Medulla oblongata (tissue), 1 donor: ENCODE measurements around the gene STOML2.
"Not testable (repeated sequence)": the region's sequence is repeated elsewhere in the genome, so short reads cannot be mapped to it uniquely, and the experiment has no call there.

Experiments
- DNase-seq: peaks from one replicate; pipeline ENCODE4 v3.0.0-alpha.2; 2015; ENCODE audit errors: extremely low spot score

The STOML2 gene, protein sequence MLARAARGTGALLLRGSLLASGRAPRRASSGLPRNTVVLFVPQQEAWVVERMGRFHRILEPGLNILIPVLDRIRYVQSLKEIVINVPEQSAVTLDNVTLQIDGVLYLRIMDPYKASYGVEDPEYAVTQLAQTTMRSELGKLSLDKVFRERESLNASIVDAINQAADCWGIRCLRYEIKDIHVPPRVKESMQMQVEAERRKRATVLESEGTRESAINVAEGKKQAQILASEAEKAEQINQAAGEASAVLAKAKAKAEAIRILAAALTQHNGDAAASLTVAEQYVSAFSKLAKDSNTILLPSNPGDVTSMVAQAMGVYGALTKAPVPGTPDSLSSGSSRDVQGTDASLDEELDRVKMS

DNA sequence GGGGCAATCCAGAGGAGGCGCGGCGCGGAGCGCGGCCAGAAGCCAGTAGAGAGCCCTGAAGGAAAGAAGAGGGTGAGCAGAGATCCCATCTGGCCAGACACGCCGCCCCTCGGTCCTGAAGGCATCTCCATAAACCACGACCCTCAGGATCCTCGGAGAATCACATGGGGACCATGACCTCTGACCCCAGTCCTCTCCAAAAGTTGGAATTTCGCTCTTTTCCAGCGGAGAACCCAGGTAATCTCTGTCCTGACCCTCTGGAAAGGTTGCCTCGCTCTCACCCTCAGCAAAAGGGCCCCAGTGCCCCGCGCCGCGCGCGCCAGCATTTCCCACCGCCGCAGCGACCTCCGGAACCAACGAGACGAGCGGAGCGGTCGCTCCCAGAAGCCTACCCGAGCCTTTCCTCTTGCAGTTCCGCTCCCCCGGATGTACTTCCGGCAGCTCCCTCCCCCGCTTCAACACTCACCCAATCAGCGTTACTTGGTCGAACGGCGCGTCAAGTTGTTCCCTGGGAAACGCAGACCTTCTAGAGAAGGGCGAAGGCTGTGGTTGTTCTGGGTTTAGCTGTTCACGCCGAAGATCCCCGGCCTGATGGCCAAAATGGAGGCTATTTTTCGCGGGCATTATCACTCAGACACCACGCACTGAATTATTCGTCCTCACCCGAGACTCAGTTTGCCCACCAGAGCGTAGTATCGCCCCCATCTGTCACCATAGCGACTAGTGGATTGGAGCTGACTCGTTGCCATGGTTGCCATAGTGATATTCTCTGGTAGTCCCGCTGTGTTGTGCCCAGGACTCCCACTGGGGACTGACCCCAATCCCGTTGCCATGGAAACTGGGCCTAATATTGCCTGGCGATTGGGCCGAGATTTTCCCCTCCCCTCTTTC lies at the start of gene STOML2:
STOML2 (minus strand) TSS at position 363 of the 891 bp plus-strand sequence; CDS start at position 326, 37 bp downstream.
- peak; percentile 98 for DNase-seq

GRCh38 chr9:35147941-35148563 lies 45.1 kb upstream of the STOML2 start:
- not testable (repeated sequence) for DNase-seq

DNA sequence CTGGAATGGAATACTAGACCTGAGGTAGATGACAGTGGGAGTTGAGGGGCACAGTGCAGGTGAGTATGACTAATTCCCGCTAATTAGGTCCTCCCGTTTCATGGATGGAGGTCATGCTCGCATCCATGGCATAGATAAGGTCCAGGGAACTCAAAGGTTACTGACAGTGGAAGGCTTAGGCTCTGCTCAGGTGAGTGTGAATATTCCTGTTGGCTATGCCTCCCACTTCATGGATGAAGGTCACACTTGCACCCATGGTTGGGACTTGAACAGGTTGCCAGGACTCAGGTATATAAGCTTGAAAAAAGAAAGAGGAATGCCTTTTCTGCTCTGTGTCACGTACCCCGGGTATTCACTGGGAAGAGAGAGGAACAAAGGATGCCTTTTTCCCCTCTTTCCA lies 39.1 kb upstream of the STOML2 start:
- DNase-seq, result no peak

- no peak for DNase-seq
These were observed 37.2 kb upstream of the STOML2 start for GRCh38 chr9:35140093-35140492.

- DNase-seq, result no peak
These were observed 33.9 kb upstream of the STOML2 start for GRCh38 chr9:35136866-35137265.

DNA sequence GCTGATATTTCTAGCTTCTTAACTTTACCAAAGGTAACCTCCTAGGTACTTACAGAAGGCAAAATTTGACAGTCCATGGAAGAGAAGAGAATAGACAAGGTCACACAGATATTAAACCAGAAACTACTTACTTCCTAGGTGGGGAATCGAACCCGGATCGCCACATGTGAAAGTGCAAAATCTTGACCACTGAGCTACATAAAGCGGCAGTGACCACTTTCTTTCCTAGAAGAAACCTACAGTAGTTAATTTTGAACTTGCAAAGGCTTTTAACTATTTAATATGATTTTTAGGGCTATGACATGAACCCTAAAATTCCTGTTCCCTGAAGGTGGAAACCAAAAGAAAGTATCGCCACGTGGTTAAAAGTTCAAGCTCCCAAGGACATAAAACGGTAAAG lies 33.1 kb upstream of the STOML2 start:
- DNase-seq, result no peak

- no peak for DNase-seq
These were observed 32.0 kb upstream of the STOML2 start for GRCh38 chr9:35134920-35135319.

GRCh38 chr9:35116898-35117551 lies 14.1 kb upstream of the STOML2 start:
- peak; percentile 97 for DNase-seq

DNA sequence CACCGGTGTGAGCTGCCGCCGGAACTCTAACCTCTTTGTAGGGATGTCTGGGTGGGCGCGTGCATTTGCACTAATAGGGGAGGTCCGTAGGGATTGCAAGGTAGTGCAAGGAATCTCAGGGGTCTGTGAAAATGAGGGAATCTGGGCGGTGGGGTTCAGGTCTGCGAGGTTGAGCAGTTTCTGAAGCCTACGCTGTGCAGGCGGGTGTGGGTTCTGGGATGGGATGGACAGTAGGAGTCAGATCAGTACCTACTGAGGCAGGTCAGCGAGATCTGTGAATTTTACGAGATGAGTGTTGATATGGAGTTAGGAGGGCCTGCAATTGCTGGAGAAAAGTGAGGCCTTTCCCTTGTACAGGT lies 13.6 kb upstream of the STOML2 start:
- no peak for DNase-seq

GRCh38 chr9:35115680-35116538 lies 13.0 kb upstream of the STOML2 start, which contains the start of gene ATOSB:
Gene ATOSB (minus strand): TSS chr9:35115862. CDS start chr9:35108274, 7,588 bp downstream.
- DNase-seq, result peak; percentile 91

DNA sequence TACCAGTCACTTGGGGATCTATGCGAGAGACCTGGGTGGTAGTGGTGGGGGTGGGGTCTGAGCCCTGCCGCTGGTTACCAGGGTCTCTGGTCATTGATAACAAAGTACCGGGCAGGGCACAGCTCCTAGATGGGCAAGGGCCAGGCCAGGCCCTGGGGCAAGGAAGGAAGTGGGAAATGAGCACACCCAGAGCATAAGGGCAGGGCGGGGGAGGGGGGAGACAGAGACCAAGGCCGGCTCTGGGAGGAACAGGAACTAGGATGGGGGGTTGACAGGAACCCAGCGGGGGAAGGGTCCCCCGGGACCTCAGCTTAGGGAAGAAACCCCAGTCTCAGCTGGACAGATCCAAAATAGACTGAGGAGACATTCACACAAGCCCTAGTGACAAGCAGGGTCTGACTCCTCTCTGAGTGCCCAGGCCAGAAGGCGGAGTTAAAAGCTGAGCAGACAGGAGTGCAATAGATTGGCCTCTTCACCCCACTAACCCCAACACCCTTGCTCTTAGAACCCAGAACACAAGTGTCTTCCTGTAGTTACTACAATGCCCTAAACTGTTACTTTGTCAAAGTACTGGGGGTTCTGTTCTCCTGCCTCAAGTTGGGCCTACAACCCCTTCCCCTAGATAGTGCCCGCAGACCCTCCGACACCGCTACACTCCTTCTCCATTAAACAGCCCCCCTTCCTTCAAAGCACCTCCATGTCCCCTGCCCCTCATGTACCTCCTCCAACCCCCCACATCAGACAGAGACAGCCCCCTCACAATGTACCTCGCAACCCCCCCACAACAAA lies 12.1 kb upstream of the STOML2 start:
- DNase-seq, result peak; percentile 67

DNA sequence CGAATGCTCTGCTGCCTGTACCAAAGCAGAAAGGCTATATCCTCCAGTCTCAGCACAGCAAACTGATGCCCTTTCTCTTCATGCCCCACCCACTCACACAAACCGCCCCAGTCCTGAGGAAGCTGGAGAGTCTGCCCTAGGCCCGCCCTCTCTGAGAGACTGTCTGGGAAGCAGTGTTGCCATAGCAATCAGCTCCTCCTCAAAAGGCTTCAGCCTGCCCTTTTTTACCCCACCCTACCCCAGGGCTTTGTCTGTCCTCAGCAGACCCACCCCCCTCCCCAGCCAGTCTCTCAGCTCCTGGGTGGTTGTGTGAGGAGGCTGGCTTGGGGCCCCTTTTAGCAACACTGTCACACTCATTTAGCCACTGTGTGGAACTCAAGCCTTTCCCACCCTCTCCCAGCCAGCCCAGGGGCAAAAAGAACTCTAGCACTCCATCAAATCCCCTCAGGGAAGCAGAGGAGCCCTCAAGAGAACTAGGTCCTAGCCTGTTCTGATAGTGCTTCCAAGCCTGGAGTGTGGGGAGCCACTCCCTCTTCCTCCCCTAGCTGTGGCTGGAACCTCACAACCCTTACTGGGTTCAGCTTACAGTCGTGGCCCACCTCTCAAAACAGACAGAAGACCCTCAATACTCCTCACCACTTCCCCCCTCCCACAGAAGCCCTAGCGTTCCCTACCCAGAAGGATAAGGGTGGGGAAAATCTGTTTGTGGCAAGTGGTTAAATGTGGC lies 11.3 kb upstream of the STOML2 start:
- DNase-seq, result peak; percentile 94

DNA sequence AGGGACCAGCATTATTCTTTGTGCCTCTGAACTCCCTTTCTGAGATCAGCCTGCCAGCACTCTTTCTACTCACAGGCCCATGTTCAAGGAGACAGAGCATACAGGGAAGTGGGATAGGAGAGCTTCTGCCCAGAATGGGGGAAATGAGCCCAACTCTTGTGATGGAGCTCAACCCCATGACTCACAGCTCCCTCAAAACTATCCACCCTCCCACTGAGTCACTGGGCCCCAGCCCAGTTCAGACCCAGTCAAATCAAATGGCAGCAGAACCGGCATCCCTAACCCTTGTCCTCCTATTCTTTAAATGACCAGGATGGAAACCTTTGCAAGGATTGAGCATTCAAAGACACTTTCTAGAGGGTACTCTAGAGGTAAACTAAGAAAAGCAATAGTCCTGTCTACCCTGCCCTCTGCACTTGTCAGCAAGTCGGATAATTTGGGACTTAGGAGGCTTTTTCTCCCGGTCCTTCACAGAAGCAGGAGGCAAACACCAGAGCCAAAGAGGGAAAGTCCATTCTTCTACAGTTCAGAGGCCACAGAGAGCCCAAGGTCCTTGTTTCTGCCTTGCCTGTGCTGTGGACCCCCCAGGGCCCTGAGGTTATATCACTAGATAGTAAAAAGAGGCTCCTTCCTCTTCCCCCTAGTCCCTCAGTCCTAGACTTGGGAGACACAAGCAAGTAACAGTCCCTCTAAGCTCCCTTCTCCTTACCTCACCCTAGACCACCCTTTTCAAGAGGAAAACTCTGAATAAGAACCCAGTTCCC lies 9.5 kb upstream of the STOML2 start:
- peak; percentile 59 for DNase-seq

- peak; percentile 99 for DNase-seq
These were observed 8.3 kb upstream of the STOML2 start for GRCh38 chr9:35111001-35111933.

DNA sequence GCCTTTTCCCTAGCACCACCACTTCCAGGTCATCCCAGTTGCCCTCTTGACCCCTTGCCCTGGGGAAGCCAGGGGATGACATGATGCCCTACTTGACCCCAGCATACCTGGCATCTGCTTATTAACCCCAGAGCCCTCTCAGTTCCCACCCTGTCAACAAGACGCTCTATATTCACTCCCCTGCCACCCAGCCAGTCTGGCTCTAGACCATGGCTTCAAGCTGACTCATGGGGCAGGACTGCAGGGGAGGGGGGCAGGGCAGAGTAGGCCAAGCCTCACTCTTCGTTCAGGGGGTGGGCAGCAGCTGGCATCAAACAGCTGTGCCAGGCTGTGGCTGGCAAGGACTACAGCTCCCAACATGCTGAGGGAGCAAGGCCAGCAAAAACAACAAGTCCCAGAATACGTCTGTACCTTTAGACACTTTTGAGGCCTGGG lies 7.4 kb upstream of the STOML2 start:
- DNase-seq, result peak; percentile 78

DNA sequence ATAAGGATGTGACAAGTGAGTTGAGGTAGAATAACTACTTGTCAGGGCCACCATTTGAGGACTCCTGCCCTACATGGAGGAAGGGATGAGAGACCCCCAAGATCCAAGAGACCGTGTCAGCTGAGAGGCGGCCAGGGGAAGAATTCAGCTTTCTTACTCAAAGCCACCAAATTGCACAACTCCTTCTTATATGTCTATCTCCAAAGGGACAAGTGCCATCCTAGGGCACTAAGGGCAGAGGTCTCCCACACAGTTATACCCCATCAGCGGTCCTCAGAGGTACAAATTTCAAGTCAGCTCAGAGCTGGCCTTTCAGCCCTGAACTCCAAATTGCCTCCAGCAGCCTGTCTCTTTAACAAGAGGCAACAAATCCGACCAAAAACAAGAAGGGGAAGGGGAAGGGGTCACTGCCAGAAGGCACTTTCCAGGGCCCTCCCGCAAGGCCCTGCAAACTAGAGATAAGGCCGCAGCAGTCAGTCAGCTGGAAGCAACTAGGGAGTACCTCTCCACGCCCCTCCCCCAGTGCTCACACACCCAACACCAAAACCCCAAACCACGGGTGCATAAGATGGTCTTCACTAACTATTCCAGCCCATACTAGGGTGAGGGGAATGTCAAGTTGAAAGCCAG lies 6.1 kb upstream of the STOML2 start:
- DNase-seq, result no peak

- no peak for DNase-seq
These were observed 5.5 kb upstream of the STOML2 start for GRCh38 chr9:35108461-35108860.
